ENCODE measurements around the gene MYLK2.

DNA sequence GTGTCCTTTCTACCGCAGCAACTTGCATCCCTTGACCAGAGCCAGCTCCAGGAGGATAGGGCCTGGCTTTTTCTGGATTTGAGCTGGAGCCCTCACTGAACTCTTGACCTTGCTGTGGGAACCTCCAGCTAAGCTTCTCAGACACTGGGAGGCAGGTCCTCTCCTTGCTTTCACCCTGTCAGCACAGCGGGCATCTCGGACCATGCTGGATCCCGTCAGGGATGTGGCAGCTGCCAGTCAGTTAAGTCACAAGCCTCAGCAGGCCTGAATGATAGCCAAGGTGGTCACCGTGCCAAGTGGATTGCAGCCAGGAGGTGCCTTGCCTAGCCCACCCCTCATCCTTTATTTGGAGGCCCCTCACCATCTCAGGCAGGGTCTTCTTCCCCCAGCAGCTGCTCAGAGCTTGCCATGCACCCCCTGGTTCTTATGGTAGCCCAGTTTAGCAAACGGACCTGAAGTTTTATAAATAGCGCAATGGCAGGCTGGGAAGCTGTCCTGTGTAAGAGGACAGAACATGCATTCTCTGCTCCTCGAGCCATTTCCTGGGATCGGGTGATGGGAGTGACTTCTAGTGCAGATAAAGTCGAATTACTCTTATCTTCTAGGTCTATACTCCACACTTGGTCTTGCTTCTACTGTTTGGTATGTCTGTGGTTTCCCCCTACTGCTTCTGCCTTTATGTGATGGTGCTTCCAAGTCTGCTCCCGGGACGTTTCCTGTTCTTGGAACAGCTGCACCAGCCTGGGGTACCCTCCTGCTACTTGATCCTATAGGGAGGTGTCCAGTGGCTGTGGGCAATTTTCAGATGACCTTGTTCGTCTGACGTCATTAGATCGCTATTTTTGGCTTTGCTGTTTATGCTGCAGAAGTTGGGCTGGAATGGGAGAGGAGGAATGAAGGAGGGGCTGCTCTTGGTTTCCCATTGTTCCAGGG is 7.1 kb upstream of the MYLK2 start:
- TF ChIP-seq, protein P1, sequence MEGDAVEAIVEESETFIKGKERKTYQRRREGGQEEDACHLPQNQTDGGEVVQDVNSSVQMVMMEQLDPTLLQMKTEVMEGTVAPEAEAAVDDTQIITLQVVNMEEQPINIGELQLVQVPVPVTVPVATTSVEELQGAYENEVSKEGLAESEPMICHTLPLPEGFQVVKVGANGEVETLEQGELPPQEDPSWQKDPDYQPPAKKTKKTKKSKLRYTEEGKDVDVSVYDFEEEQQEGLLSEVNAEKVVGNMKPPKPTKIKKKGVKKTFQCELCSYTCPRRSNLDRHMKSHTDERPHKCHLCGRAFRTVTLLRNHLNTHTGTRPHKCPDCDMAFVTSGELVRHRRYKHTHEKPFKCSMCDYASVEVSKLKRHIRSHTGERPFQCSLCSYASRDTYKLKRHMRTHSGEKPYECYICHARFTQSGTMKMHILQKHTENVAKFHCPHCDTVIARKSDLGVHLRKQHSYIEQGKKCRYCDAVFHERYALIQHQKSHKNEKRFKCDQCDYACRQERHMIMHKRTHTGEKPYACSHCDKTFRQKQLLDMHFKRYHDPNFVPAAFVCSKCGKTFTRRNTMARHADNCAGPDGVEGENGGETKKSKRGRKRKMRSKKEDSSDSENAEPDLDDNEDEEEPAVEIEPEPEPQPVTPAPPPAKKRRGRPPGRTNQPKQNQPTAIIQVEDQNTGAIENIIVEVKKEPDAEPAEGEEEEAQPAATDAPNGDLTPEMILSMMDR (IDR thresholded peaks at IDR 0.05), result no peak
- no peak for TF ChIP-seq POLR2A (IDR thresholded peaks at IDR 0.05)
